Measurements from ENCODE around the gene PIK3R4. TPM values are rescaled to one million over a fixed set of nuclear protein-coding genes. Genes with fewer than 3 reads are reported as not detected.
A peak's percentile ranks its signal among the peaks of the same experiment; 100 is the strongest.

PIK3R4 gene
- 18.4 TPM for polyA plus RNA-seq (2013)

DNA sequence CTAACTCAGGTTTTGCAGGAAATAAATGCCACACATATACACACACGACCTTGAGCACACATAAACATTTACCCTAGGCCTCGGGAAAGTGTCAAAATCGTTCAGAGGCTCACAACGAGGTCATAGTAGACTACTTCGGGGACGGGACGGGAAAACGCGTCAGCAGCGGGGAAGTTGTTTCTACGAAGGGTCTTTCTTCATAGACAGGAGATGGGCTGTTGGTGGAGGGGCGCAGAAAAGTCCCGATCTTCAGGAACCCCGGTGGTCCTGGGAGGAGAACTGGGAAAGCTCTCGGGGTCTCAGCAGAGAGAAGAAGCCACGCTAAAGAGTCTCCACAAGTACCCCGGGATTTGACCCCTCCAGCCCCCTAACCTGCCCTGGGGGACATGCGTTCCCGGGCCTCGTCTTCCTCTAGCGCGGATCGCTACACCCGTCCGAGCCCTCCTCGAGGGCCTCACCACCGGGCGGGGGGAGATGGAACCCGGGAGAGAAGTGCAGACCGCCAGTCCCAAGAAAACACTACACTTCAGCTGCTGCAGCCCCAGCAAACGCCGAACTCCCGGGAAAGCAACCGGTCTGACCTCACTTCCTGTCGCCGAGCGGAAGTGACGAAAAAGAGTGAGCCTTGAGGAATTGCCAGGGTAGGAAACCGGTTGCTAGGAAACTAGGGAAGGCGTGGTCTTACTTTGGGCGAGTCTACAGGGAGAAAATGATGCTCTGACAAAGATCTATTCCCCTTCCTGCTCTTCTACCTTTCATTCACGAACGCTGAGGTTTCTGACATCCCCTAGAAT, at the start of gene PIK3R4:
TSS of gene PIK3R4 (minus strand) at position 584 of the 794 bp plus-strand sequence. CDS start 1,611 bp downstream, outside the sequence.
- 0% methylated on average over 29 of the region's 43 CpGs for WGBS (ENCODE audit: insufficient coverage)
- CTCF ChIA-PET = interaction anchor here (1.6 kb wide), 2 partner anchors 9 to 14 kb away, joined by 4 read pairs; no protein-coding TSS in a partner anchor

DNA sequence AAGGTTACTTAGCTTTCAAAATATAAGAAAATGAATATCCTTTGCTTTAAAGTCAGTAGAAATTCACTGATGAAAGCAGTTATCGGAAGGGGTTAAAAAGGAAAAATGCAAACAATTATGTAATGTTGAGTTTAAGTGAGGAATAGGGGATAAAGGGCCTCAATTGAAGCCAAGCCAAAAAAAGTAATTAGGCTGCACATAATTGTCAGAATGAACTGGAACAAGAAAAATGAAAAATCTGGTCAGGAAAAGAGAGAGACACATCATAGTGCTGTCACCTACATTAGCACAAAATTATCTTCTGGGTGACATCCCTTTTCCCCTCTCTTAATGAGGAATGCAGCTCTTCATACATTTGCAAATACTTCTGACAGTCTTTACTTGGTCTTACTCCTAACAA, 48.8 kb upstream of the PIK3R4 start:
- Histone ChIP-seq H3K27ac (ENCODE audit: insufficient read depth in 1 of 2, low read depth in 1 of 2, low read length in 2 of 2, poor library complexity in 1 of 2, severe bottlenecking in 2 of 2) (no peak overlapping the region), H3K4me3 (ENCODE audit: control insufficient read depth in 1 of 7, extremely low read depth in 1 of 7, insufficient read depth in 4 of 7, low read depth in 2 of 7, low read length in 6 of 7) (no peak overlapping the region), H3K27me3 (replicated peaks in 2 of 5; ENCODE audit: control insufficient read depth in 4 of 5, insufficient read depth in 5 of 5, low read length in 4 of 5) (no peaks in the 10 kb centered on the region), H3K4me1 (ENCODE audit: control extremely low read depth in 1 of 4, control insufficient read depth in 4 of 4, insufficient read depth in 4 of 4, low read length in 3 of 4) (no peaks in the 10 kb centered on the region), H3K36me3 (ENCODE audit: control insufficient read depth in 4 of 4, insufficient read depth in 4 of 4, low read length in 3 of 4) (no peaks in the 10 kb centered on the region), H3K9me3 (ENCODE audit: control extremely low read depth in 1 of 5, control insufficient read depth in 4 of 5, insufficient read depth in 2 of 5, low read depth in 1 of 5, low read length in 4 of 5) (no peaks in the 10 kb centered on the region)
- ChIA-PET POLR2A (no interaction called here), CTCF (no interaction called here)
- DNase-seq = no peak
- WGBS (ENCODE audit: insufficient coverage) = 92% methylated on average over 1 of the region's 1 CpG

More for the DNA sequence above, at the start of gene PIK3R4:
- peak within 1 kb of the TSS; percentile 90 to 95 for H3K27ac ChIP-seq (ENCODE audit: insufficient read depth in 1 of 2, low read depth in 1 of 2, low read length in 2 of 2, poor library complexity in 1 of 2, severe bottlenecking in 2 of 2)
- no peaks in the 10 kb centered on the region for H3K27me3 ChIP-seq (replicated peaks in 2 of 5; ENCODE audit: control insufficient read depth in 4 of 5, insufficient read depth in 5 of 5, low read length in 4 of 5)
- H3K4me1 ChIP-seq (ENCODE audit: control extremely low read depth in 1 of 4, control insufficient read depth in 4 of 4, insufficient read depth in 4 of 4, low read length in 3 of 4) = peaks cover 12 to 30% (median 16%) of the 10 kb centered on the region in 4 experiments
- peak; percentile 99 for DNase-seq
- peaks cover 0 to 18% (median 9%) of the 10 kb centered on the region in 4 experiments for H3K36me3 ChIP-seq (ENCODE audit: control insufficient read depth in 4 of 4, insufficient read depth in 4 of 4, low read length in 3 of 4)
- POLR2A ChIA-PET = interaction anchor here (0.6 to 1.8 kb wide), 6 partner anchors 11 to 237 kb away, joined by 3 to 5 read pairs (median 4); partner anchors contain the start of gene ATP2C1
- no peaks in the 10 kb centered on the region for H3K9me3 ChIP-seq (ENCODE audit: control extremely low read depth in 1 of 5, control insufficient read depth in 4 of 5, insufficient read depth in 2 of 5, low read depth in 1 of 5, low read length in 4 of 5)
- peak within 1 kb of the TSS; percentile 75 to 99 (median 93) for H3K4me3 ChIP-seq (ENCODE audit: control insufficient read depth in 1 of 7, extremely low read depth in 1 of 7, insufficient read depth in 4 of 7, low read depth in 2 of 7, low read length in 6 of 7)

DNA sequence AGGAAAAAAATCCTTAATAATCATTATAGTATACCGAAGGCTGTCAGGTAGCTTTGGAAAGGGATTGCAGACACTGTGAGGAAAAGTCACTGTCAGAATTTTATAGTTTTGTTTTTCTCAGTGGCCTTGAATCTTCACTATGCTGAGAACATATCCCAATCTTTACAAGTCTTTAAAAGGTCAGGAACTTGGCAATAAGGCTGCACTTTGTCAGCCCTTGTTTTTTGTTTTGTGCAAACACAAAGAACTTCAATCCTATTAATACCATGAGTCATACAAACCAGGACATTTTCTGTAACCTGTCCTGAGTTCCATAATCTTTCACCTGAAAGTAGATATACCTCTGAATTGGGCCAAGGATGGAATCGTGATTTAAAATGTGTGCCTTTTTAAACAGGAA, 45.6 kb upstream of the PIK3R4 start:
- CTCF ChIA-PET = interaction anchor here (1.3 kb wide), 2 partner anchors 10 to 32 kb away, joined by 4 to 6 read pairs; no protein-coding TSS in a partner anchor

DNA sequence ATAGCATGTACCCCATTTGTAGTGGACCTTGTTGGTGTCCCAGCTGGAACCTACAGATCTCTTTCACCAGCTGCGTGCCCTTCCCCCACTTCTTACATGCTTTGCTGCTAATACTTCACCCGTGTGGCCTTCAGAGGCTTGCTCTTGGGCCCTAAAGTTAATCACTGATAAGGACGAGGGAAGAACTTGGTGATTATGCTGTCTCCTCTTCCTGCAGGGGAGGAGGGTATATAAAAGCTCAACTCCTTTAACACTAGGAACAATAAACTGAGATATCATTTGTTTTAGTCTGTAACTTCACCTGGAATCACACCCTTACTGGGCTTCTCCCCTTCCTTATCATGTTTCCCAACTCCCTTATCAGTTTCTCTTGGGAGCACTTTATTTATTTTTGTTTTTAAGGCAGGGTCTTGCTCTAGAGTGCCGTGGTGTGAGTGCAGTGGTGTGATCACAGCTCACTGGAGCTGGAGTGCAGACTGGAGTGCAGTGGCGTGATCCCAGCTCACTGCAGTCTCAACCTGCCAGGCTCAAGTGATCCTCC, 43.2 kb upstream of the PIK3R4 start:
- no peak overlapping the region for H3K27ac ChIP-seq (ENCODE audit: insufficient read depth in 1 of 2, low read depth in 1 of 2, low read length in 2 of 2, poor library complexity in 1 of 2, severe bottlenecking in 2 of 2)
- ChIA-PET POLR2A (no interaction called here), CTCF (no interaction called here)
- no peaks in the 10 kb centered on the region for H3K36me3 ChIP-seq (ENCODE audit: control insufficient read depth in 4 of 4, insufficient read depth in 4 of 4, low read length in 3 of 4)
- DNase-seq = no peak
- H3K9me3 ChIP-seq (ENCODE audit: control extremely low read depth in 1 of 5, control insufficient read depth in 4 of 5, insufficient read depth in 2 of 5, low read depth in 1 of 5, low read length in 4 of 5) = no peaks in the 10 kb centered on the region
- no peaks in the 10 kb centered on the region for H3K27me3 ChIP-seq (replicated peaks in 2 of 5; ENCODE audit: control insufficient read depth in 4 of 5, insufficient read depth in 5 of 5, low read length in 4 of 5)
- WGBS (ENCODE audit: insufficient coverage) = 96% methylated on average over 3 of the region's 5 CpGs
- no peak overlapping the region for H3K4me3 ChIP-seq (ENCODE audit: control insufficient read depth in 1 of 7, extremely low read depth in 1 of 7, insufficient read depth in 4 of 7, low read depth in 2 of 7, low read length in 6 of 7)
- peaks cover 0 to 4% (median 0%) of the 10 kb centered on the region in 4 experiments for H3K4me1 ChIP-seq (ENCODE audit: control extremely low read depth in 1 of 4, control insufficient read depth in 4 of 4, insufficient read depth in 4 of 4, low read length in 3 of 4)

More for the DNA sequence above, 45.6 kb upstream of the PIK3R4 start:
- no peak overlapping the region for H3K27ac ChIP-seq (ENCODE audit: insufficient read depth in 1 of 2, low read depth in 1 of 2, low read length in 2 of 2, poor library complexity in 1 of 2, severe bottlenecking in 2 of 2)
- no peaks in the 10 kb centered on the region for H3K36me3 ChIP-seq (ENCODE audit: control insufficient read depth in 4 of 4, insufficient read depth in 4 of 4, low read length in 3 of 4)
- H3K4me3 ChIP-seq (ENCODE audit: control insufficient read depth in 1 of 7, extremely low read depth in 1 of 7, insufficient read depth in 4 of 7, low read depth in 2 of 7, low read length in 6 of 7) = no peak overlapping the region
- peaks cover 0 to 1% (median 0%) of the 10 kb centered on the region in 4 experiments for H3K4me1 ChIP-seq (ENCODE audit: control extremely low read depth in 1 of 4, control insufficient read depth in 4 of 4, insufficient read depth in 4 of 4, low read length in 3 of 4)
- no CpG with 5 or more reads among the region's 2 CpGs for WGBS (ENCODE audit: insufficient coverage)
- POLR2A ChIA-PET = no interaction called here
- no peak for DNase-seq
- no peaks in the 10 kb centered on the region for H3K27me3 ChIP-seq (replicated peaks in 2 of 5; ENCODE audit: control insufficient read depth in 4 of 5, insufficient read depth in 5 of 5, low read length in 4 of 5)
- no peaks in the 10 kb centered on the region for H3K9me3 ChIP-seq (ENCODE audit: control extremely low read depth in 1 of 5, control insufficient read depth in 4 of 5, insufficient read depth in 2 of 5, low read depth in 1 of 5, low read length in 4 of 5)

DNA sequence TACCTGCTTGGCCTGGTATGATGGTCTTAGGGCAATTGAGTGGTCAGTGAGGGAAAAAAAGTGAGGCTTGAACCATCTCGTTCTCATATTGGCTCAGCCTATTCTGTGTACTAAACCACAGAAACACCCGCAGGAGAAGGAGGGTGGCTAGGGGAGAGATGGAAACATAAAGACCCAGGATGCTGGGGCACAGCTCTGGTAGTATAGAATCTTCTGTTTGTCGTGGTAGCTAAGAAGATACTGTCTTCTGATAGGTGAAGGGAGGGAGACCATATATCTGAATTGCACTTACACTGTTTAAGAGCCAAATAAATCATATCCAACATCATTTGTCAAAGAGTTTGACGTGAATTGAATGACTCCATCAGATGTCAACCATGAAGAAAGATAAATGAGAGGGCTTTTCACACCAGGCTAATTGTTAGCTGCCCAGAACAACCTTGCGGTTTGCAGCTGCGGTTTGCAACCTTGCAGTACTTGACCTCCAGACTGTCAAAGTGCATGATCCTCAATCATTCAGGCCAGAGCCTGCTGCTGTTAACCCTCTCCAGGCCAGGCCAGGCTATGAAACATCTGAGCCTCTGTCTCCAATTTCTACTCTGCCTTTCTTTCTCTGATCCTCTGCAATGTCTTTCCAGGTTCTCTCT, 40.9 kb upstream of the PIK3R4 start:
- no peak for DNase-seq
- CTCF ChIA-PET = interaction anchor here (1.1 kb wide), 1 partner anchor 15 kb away, joined by 3 read pairs; no protein-coding TSS in a partner anchor
- Histone ChIP-seq H3K9me3 (ENCODE audit: control extremely low read depth in 1 of 5, control insufficient read depth in 4 of 5, insufficient read depth in 2 of 5, low read depth in 1 of 5, low read length in 4 of 5) (no peaks in the 10 kb centered on the region), H3K27me3 (replicated peaks in 2 of 5; ENCODE audit: control insufficient read depth in 4 of 5, insufficient read depth in 5 of 5, low read length in 4 of 5) (no peaks in the 10 kb centered on the region), H3K4me1 (ENCODE audit: control extremely low read depth in 1 of 4, control insufficient read depth in 4 of 4, insufficient read depth in 4 of 4, low read length in 3 of 4) (peaks cover 0 to 4% (median 0%) of the 10 kb centered on the region in 4 experiments), H3K4me3 (ENCODE audit: control insufficient read depth in 1 of 7, extremely low read depth in 1 of 7, insufficient read depth in 4 of 7, low read depth in 2 of 7, low read length in 6 of 7) (no peak overlapping the region), H3K27ac (ENCODE audit: insufficient read depth in 1 of 2, low read depth in 1 of 2, low read length in 2 of 2, poor library complexity in 1 of 2, severe bottlenecking in 2 of 2) (no peak overlapping the region), H3K36me3 (ENCODE audit: control insufficient read depth in 4 of 4, insufficient read depth in 4 of 4, low read length in 3 of 4) (no peaks in the 10 kb centered on the region)
- WGBS (ENCODE audit: insufficient coverage) = 91% methylated on average over 5 of the region's 6 CpGs
- POLR2A ChIA-PET = no interaction called here

DNA sequence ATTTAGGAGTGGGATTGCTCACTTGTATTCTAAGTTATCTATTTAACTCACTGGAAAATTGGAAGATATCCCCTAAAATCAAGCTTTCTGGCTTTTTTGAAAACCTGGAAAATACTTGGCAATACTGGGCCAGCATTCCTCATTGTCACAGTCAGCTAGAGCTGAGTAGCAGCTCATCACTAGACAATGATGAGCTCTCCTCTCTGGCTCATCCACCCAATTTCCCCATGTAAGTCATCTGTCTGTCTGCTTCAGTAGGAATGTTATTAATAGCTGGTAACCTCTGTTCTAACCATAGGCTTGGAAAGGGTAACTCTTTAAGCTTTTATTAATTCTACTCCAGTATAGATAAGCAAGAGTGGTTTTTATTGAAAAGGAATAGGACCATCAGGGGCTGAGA, 39.7 kb upstream of the PIK3R4 start:
- Histone ChIP-seq H3K36me3 (ENCODE audit: control insufficient read depth in 4 of 4, insufficient read depth in 4 of 4, low read length in 3 of 4) (no peaks in the 10 kb centered on the region), H3K27ac (ENCODE audit: insufficient read depth in 1 of 2, low read depth in 1 of 2, low read length in 2 of 2, poor library complexity in 1 of 2, severe bottlenecking in 2 of 2) (no peak overlapping the region), H3K27me3 (replicated peaks in 2 of 5; ENCODE audit: control insufficient read depth in 4 of 5, insufficient read depth in 5 of 5, low read length in 4 of 5) (no peaks in the 10 kb centered on the region), H3K9me3 (ENCODE audit: control extremely low read depth in 1 of 5, control insufficient read depth in 4 of 5, insufficient read depth in 2 of 5, low read depth in 1 of 5, low read length in 4 of 5) (no peaks in the 10 kb centered on the region), H3K4me3 (ENCODE audit: control insufficient read depth in 1 of 7, extremely low read depth in 1 of 7, insufficient read depth in 4 of 7, low read depth in 2 of 7, low read length in 6 of 7) (no peak overlapping the region), H3K4me1 (ENCODE audit: control extremely low read depth in 1 of 4, control insufficient read depth in 4 of 4, insufficient read depth in 4 of 4, low read length in 3 of 4) (peaks cover 0 to 4% (median 0%) of the 10 kb centered on the region in 4 experiments)
- DNase-seq = no peak
- ChIA-PET POLR2A (no interaction called here), CTCF (interaction anchor here (0.9 to 1.4 kb wide), 4 partner anchors 14 to 107 kb away, joined by 3 to 5 read pairs (median 3); partner anchors contain the start of gene ATP2C1)

All from common myeloid progenitor, CD34-positive (primary cell).